Muscle layer of duodenum (tissue), 2 donors: ENCODE measurements around the gene TTC21A.

Experiments
- H3K27ac ChIP-seq: one replicate; pipeline ENCODE4 v1.7.0; 2013; ENCODE audit warnings: mild to moderate bottlenecking, low read length
- H3K27me3 ChIP-seq: one replicate; pipeline ENCODE4 v1.7.0; 2013; ENCODE audit warnings: low read depth, mild to moderate bottlenecking, control low read depth, low read length
- H3K36me3 ChIP-seq, 2 donors: one replicate each; pipeline ENCODE4 v1.7.0; 2013; ENCODE audit warnings: low read length in 2 of 2, control low read depth in 1 of 2, mild to moderate bottlenecking in 1 of 2; ENCODE audit not compliant: insufficient read depth in 2 of 2, control insufficient read depth in 1 of 2
- H3K4me1 ChIP-seq, 2 donors: one replicate each; pipeline ENCODE4 v1.7.0; 2013; ENCODE audit warnings: low read length in 2 of 2, mild to moderate bottlenecking in 2 of 2, control low read depth in 1 of 2, moderate library complexity in 1 of 2; ENCODE audit not compliant: insufficient read depth in 2 of 2, control insufficient read depth in 1 of 2
- H3K4me3 ChIP-seq, 2 donors: one replicate each; pipeline ENCODE4 v1.7.0; 2013; ENCODE audit warnings: low read length in 2 of 2, low read depth in 1 of 2, mild to moderate bottlenecking in 1 of 2
- H3K9me3 ChIP-seq, 2 donors: one replicate each; pipeline ENCODE4 v1.7.0; 2013; ENCODE audit warnings: low read length in 2 of 2, control low read depth in 1 of 2, mild to moderate bottlenecking in 1 of 2; ENCODE audit not compliant: control insufficient read depth in 1 of 2
- donor health status: healthy.

TTC21A gene

GRCh38 chr3:39141171-39141995, 33.9 kb downstream of the TTC21A start:
- no peak overlapping the region for H3K4me3 ChIP-seq
- H3K27me3 ChIP-seq: no peaks in the 10 kb centered on the region
- H3K9me3 ChIP-seq: no peaks in the 10 kb centered on the region
- H3K36me3 ChIP-seq: peaks cover 63 to 65% of the 10 kb centered on the region in 2 donors
- peaks cover 32 to 46% of the 10 kb centered on the region in 2 donors for H3K4me1 ChIP-seq
- peak overlapping the region; percentile 47 for H3K27ac ChIP-seq

- Histone ChIP-seq H3K4me1 (peaks cover 37 to 53% of the 10 kb centered on the region in 2 donors), H3K27ac (peak overlapping the region; percentile 47), H3K9me3 (no peaks in the 10 kb centered on the region), H3K27me3 (no peaks in the 10 kb centered on the region), H3K4me3 (no peak overlapping the region), H3K36me3 (peaks cover 61 to 68% of the 10 kb centered on the region in 2 donors)
These were observed 34.6 kb downstream of the TTC21A start for GRCh38 chr3:39142067-39142466.

GRCh38 chr3:39143051-39143885, 35.8 kb downstream of the TTC21A start:
- H3K27ac ChIP-seq: no peak overlapping the region
- H3K9me3 ChIP-seq: no peaks in the 10 kb centered on the region
- peaks cover 52 to 64% of the 10 kb centered on the region in 2 donors for H3K36me3 ChIP-seq
- H3K27me3 ChIP-seq: no peaks in the 10 kb centered on the region
- H3K4me3 ChIP-seq: no peak overlapping the region
- peaks cover 48 to 65% of the 10 kb centered on the region in 2 donors for H3K4me1 ChIP-seq

- H3K27ac ChIP-seq: no peak overlapping the region
- H3K4me3 ChIP-seq: no peak overlapping the region
- H3K9me3 ChIP-seq: no peaks in the 10 kb centered on the region
- H3K36me3 ChIP-seq: peaks cover 52 to 64% of the 10 kb centered on the region in 2 donors
- peaks cover 58 to 70% of the 10 kb centered on the region in 2 donors for H3K4me1 ChIP-seq
- no peaks in the 10 kb centered on the region for H3K27me3 ChIP-seq
These were observed 36.7 kb downstream of the TTC21A start for GRCh38 chr3:39144095-39144747.

- Histone ChIP-seq H3K36me3 (peaks cover 52 to 64% of the 10 kb centered on the region in 2 donors), H3K4me3 (no peak overlapping the region), H3K27me3 (no peaks in the 10 kb centered on the region), H3K9me3 (no peaks in the 10 kb centered on the region), H3K27ac (no peak overlapping the region), H3K4me1 (peaks cover 63 to 71% of the 10 kb centered on the region in 2 donors)
These were observed 37.4 kb downstream of the TTC21A start for GRCh38 chr3:39144748-39145380.

GRCh38 chr3:39146083-39146501, 38.6 kb downstream of the TTC21A start:
- peaks cover 51 to 61% of the 10 kb centered on the region in 2 donors for H3K36me3 ChIP-seq
- H3K9me3 ChIP-seq: no peaks in the 10 kb centered on the region
- H3K4me1 ChIP-seq: peaks cover 69 to 76% of the 10 kb centered on the region in 2 donors
- no peaks in the 10 kb centered on the region for H3K27me3 ChIP-seq
- no peak overlapping the region for H3K4me3 ChIP-seq
- H3K27ac ChIP-seq: peak overlapping the region; percentile 95

GRCh38 chr3:39146611-39147591, 39.4 kb downstream of the TTC21A start:
- no peaks in the 10 kb centered on the region for H3K27me3 ChIP-seq
- peak overlapping the region; percentile 63 to 88 for H3K4me3 ChIP-seq
- H3K9me3 ChIP-seq: no peaks in the 10 kb centered on the region
- H3K27ac ChIP-seq: peak overlapping the region; percentile 95
- H3K36me3 ChIP-seq: peaks cover 52 to 53% of the 10 kb centered on the region in 2 donors
- peaks cover 61 to 68% of the 10 kb centered on the region in 2 donors for H3K4me1 ChIP-seq

- H3K4me3 ChIP-seq: peak overlapping the region; percentile 63 to 88
These were observed 40.4 kb downstream of the TTC21A start for GRCh38 chr3:39147711-39148434.

GRCh38 chr3:39148435-39149058, 41.1 kb downstream of the TTC21A start:
- no peaks in the 10 kb centered on the region for H3K9me3 ChIP-seq
- H3K4me1 ChIP-seq: peaks cover 49 to 55% of the 10 kb centered on the region in 2 donors
- no peaks in the 10 kb centered on the region for H3K27me3 ChIP-seq
- H3K4me3 ChIP-seq: peak overlapping the region; percentile 63 to 88
- peaks cover 36 to 48% of the 10 kb centered on the region in 2 donors for H3K36me3 ChIP-seq
- H3K27ac ChIP-seq: peak overlapping the region; percentile 95

More at GRCh38 chr3:39147711-39148434, 40.4 kb downstream of the TTC21A start:
- H3K4me1 ChIP-seq: peaks cover 52 to 58% of the 10 kb centered on the region in 2 donors
- H3K27me3 ChIP-seq: no peaks in the 10 kb centered on the region
- H3K36me3 ChIP-seq: peaks cover 43 to 51% of the 10 kb centered on the region in 2 donors
- H3K9me3 ChIP-seq: no peaks in the 10 kb centered on the region
- H3K27ac ChIP-seq: peak overlapping the region; percentile 95
